Heart left ventricle (tissue), 13 donors: ENCODE measurements around the gene MACC1.

Experiments
- POLR2A ChIP-seq, 2 donors: fragments of 450-650 bp; IDR thresholded peaks; one replicate each; pipeline ENCODE4 v1.6.1; 2017; ENCODE audit warnings: antibody characterized with exemption in 2 of 2, mild to moderate bottlenecking in 2 of 2, moderate library complexity in 2 of 2
- TF ChIP-seq, protein P1 (sequence below), 12 donors: fragments of 200-600 bp; sonication (generic) in 4 of 12; IDR thresholded peaks; one replicate each; pipeline versions ENCODE4 v1.5.0 to v1.8.0; 2018 to 2022; ENCODE audit warnings: antibody characterized with exemption in 12 of 12, mild to moderate bottlenecking in 5 of 12
- donor health status: ischemic (EF 13 %, LVEDD 7.1; RV severe dilation, severe dysfunction).
- donor health status: DM: no; HTN: yes; CAD: no.
- donor health status: DM: no; HTN: no; CAD: no.
- donor health status: ischemic (EF 25% LVEDD 6.9; RV normal size, moderate dysfunction).
- donor health status: ischemic (EF 25% LVEDD 5.7; RV mildly dilated, moderate dysfunction).
- donor health status: ischemic (EF 35%, LVEDD 5.7; RV mildly dilated, moderate dysfunction).
- donor health status: nonischemic (EF 11% LVEDD 7.7; RV severe dilation, severe dysfunction).
- donor health status: DM: yes; HTN: yes; CAD: no.
- donor health status: PGD.
- donor health status: ischemic (EF 29% LVEDD 5.4; RV normal size, mild dysfunction).
- donor health status: nonischemic (EF 23%, LVEDD 6.1; RV moderate dilation, normal function).

DNA sequence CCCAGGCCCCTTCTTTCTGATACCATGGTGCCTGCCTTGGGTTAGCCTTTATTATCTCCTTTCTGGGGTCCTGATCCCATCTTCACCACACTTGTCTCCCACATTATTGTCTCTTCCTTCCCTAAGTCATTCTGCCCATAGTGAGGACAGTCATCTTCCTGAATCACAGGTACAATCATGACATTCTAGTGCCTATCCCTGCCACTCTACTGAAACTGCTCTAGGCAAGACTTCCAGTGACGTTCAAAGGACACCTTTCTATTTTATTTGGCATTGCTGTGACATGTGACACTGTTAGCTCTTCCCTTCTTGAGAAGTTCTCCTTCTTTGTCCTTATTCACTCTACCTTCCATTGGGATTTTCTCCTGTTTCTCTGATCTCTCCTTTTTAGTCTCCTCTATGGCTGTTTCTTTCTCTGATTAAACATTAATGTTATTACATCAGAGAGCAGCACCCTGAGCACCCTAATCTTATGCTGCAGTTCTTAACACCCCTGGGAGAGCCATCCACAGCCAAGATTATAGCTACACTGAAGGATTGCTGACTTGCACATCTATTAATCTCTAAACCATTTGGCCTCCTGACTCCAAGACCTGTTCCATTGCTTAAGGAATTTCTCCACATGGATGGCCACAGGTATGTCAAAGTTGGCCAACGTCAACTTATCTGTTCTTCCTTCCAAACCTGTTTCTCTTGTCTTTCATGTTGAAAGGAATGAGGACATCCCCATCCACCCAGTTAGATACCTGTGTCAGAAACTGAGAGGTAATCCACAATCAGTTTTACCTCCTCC, 10.9 kb downstream of the MACC1 start:
- TF ChIP-seq, protein P1, sequence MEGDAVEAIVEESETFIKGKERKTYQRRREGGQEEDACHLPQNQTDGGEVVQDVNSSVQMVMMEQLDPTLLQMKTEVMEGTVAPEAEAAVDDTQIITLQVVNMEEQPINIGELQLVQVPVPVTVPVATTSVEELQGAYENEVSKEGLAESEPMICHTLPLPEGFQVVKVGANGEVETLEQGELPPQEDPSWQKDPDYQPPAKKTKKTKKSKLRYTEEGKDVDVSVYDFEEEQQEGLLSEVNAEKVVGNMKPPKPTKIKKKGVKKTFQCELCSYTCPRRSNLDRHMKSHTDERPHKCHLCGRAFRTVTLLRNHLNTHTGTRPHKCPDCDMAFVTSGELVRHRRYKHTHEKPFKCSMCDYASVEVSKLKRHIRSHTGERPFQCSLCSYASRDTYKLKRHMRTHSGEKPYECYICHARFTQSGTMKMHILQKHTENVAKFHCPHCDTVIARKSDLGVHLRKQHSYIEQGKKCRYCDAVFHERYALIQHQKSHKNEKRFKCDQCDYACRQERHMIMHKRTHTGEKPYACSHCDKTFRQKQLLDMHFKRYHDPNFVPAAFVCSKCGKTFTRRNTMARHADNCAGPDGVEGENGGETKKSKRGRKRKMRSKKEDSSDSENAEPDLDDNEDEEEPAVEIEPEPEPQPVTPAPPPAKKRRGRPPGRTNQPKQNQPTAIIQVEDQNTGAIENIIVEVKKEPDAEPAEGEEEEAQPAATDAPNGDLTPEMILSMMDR (IDR thresholded peaks at IDR 0.05): no peak
- TF ChIP-seq POLR2A (IDR thresholded peaks at IDR 0.05): no peak
